ENCODE results near the gene IRAK2. TPM values are rescaled to one million over a fixed set of nuclear protein-coding genes. Genes with fewer than 3 reads are reported as not detected.
"Not testable (repeated sequence)": the region's sequence is repeated elsewhere in the genome, so short reads cannot be mapped to it uniquely, and the experiment has no call there.

The IRAK2 gene
- total RNA-seq, 1 donor from 2014 or later, result 2.0 TPM

GRCh38 chr3:10154335-10155122 is 10.2 kb upstream of the IRAK2 start:
- TF ChIP-seq CTCF (IDR thresholded peaks at IDR 0.05; ENCODE audit: borderline replicate concordance), result no peak
- intact Hi-C loops (cut with micrococcal nuclease), result no loop called here
- Histone ChIP-seq H3K27me3 (ENCODE audit: low read depth) (no peaks in the 10 kb centered on the region), H3K4me1 (no peaks in the 10 kb centered on the region), H3K9me3 (replicated peaks) (no peaks in the 10 kb centered on the region), H3K4me3 (no peak overlapping the region), H3K27ac (replicated peaks) (no peak overlapping the region), H3K36me3 (peaks cover 44% of the 10 kb centered on the region)
- no peak for DNase-seq

GRCh38 chr3:10155123-10155472 is 9.6 kb upstream of the IRAK2 start:
- TF ChIP-seq CTCF (IDR thresholded peaks at IDR 0.05; ENCODE audit: borderline replicate concordance), result no peak
- no peak overlapping the region for H3K4me3 ChIP-seq
- no peak for DNase-seq
- H3K27ac ChIP-seq (replicated peaks), result no peak overlapping the region
- no peaks in the 10 kb centered on the region for H3K27me3 ChIP-seq (ENCODE audit: low read depth)
- H3K36me3 ChIP-seq, result peaks cover 38% of the 10 kb centered on the region
- H3K4me1 ChIP-seq, result no peaks in the 10 kb centered on the region
- intact Hi-C loops (cut with micrococcal nuclease), result no loop called here
- no peaks in the 10 kb centered on the region for H3K9me3 ChIP-seq (replicated peaks)

GRCh38 chr3:10155658-10156057 is 9.1 kb upstream of the IRAK2 start:
- Histone ChIP-seq H3K36me3 (peaks cover 33% of the 10 kb centered on the region), H3K27me3 (ENCODE audit: low read depth) (no peaks in the 10 kb centered on the region), H3K4me3 (no peak overlapping the region), H3K9me3 (replicated peaks) (no peaks in the 10 kb centered on the region), H3K4me1 (no peaks in the 10 kb centered on the region), H3K27ac (replicated peaks) (no peak overlapping the region)
- intact Hi-C loops (cut with micrococcal nuclease), result no loop called here
- no peak for TF ChIP-seq CTCF (IDR thresholded peaks at IDR 0.05; ENCODE audit: borderline replicate concordance)
- DNase-seq, result no peak

GRCh38 chr3:10157031-10157430 is 7.7 kb upstream of the IRAK2 start:
- peaks cover 19% of the 10 kb centered on the region for H3K36me3 ChIP-seq
- H3K4me1 ChIP-seq, result no peaks in the 10 kb centered on the region
- H3K4me3 ChIP-seq, result no peak overlapping the region
- DNase-seq, result no peak
- H3K27ac ChIP-seq (replicated peaks), result no peak overlapping the region
- TF ChIP-seq CTCF (IDR thresholded peaks at IDR 0.05; ENCODE audit: borderline replicate concordance), result no peak
- H3K27me3 ChIP-seq (ENCODE audit: low read depth), result no peaks in the 10 kb centered on the region
- H3K9me3 ChIP-seq (replicated peaks), result no peaks in the 10 kb centered on the region
- intact Hi-C loops (cut with micrococcal nuclease), result no loop called here

- intact Hi-C loops (cut with micrococcal nuclease); H3K27me3 ChIP-seq (ENCODE audit: low read depth); DNase-seq; H3K4me3 ChIP-seq; H3K36me3 ChIP-seq; H3K27ac ChIP-seq (replicated peaks); H3K9me3 ChIP-seq (replicated peaks); H3K4me1 ChIP-seq: not testable (repeated sequence)
Observed at GRCh38 chr3:10158555-10158954, 6.2 kb upstream of the IRAK2 start.

- no peaks in the 10 kb centered on the region for H3K9me3 ChIP-seq (replicated peaks)
- no peak for DNase-seq
- H3K27ac ChIP-seq (replicated peaks), result no peak overlapping the region
- no peaks in the 10 kb centered on the region for H3K36me3 ChIP-seq
- no peaks in the 10 kb centered on the region for H3K27me3 ChIP-seq (ENCODE audit: low read depth)
- no peak for TF ChIP-seq CTCF (IDR thresholded peaks at IDR 0.05; ENCODE audit: borderline replicate concordance)
- intact Hi-C loops (cut with micrococcal nuclease), result no loop called here
- no peak overlapping the region for H3K4me3 ChIP-seq
- peaks cover 13% of the 10 kb centered on the region for H3K4me1 ChIP-seq
Observed at GRCh38 chr3:10160346-10160745, 4.4 kb upstream of the IRAK2 start.

Data from left ventricle myocardium inferior (tissue), 1 donor.